WTC11 (cell line): Measurements from ENCODE around the gene NUP210L. TPM values are rescaled to one million over a fixed set of nuclear protein-coding genes. Genes with fewer than 3 reads are reported as not detected.

Experiments
- ATAC-seq: fragments of 200-7000 bp; cut with Tn5 transposase; 2 replicates; pipeline ENCODE4 v1.10.0; 2021; ENCODE audit warnings: mild to moderate bottlenecking, moderate library complexity
- CTCF ChIA-PET: fragments of 300-600 bp; sonication (Branson Sonifier 250); formaldehyde crosslinking; loops from one replicate; lab custom pipeline; 2021; ENCODE audit warnings: antibody characterized with exemption; lab: Charles Lee
- POLR2A ChIA-PET: fragments of 350-600 bp; sonication (Branson Sonifier 250); formaldehyde crosslinking; loops from one replicate; lab custom pipeline; 2021; ENCODE audit warnings: antibody characterized with exemption; lab: Charles Lee
- DNase-seq: peaks from one replicate; pipeline ENCODE4 v3.0.0; 2021; ENCODE audit warnings: low spot score
- H3K27ac Mint-ChIP-seq: 2 replicates; pipeline ENCODE4 v1.8.0; 2021; ENCODE audit warnings: mixed read lengths
- H3K27me3 Mint-ChIP-seq: 2 replicates; pipeline ENCODE4 v1.8.0; 2021; ENCODE audit warnings: low read depth, mild to moderate bottlenecking, moderate library complexity, mixed read lengths
- H3K36me3 Mint-ChIP-seq: 2 replicates; pipeline ENCODE4 v1.8.0; 2021; ENCODE audit warnings: mixed read lengths
- H3K4me1 Mint-ChIP-seq: 2 replicates; pipeline ENCODE4 v1.8.0; 2022; ENCODE audit warnings: mixed read lengths
- H3K4me3 Mint-ChIP-seq: 2 replicates; pipeline ENCODE4 v1.8.0; 2021; ENCODE audit warnings: mild to moderate bottlenecking, moderate library complexity, mixed read lengths
- H3K9me3 Mint-ChIP-seq: 2 replicates; pipeline ENCODE4 v1.8.0; 2021; ENCODE audit warnings: mixed read lengths
- FOXJ3 ChIP-seq: sonication (generic); formaldehyde crosslinking; IDR thresholded peaks from 2 replicates; pipeline ENCODE4 v1.9.0; 2021; ENCODE audit warnings: missing genetic modification reagents, mild to moderate bottlenecking, borderline replicate concordance
- FOXP1 ChIP-seq: sonication (generic); formaldehyde crosslinking; IDR thresholded peaks from 2 replicates; pipeline ENCODE4 v1.8.0; 2022; ENCODE audit warnings: missing genetic modification reagents, mild to moderate bottlenecking, moderate library complexity, borderline replicate concordance
- GTF2I ChIP-seq: fragments of 250-450 bp; sonication (Bioruptor Pico); conservative IDR thresholded peaks from 2 replicates; pipeline ENCODE4 v1.4.0; 2021; ENCODE audit warnings: mild to moderate bottlenecking
- MYBL2 ChIP-seq: sonication (generic); formaldehyde crosslinking; IDR thresholded peaks from 2 replicates; pipeline ENCODE4 v1.8.1; 2023; ENCODE audit warnings: mild to moderate bottlenecking, moderate library complexity, missing genetic modification reagents
- NFATC4 ChIP-seq: fragments of 250-450 bp; sonication (Bioruptor Pico); IDR thresholded peaks from 2 replicates; pipeline ENCODE4 v1.9.0; 2021; ENCODE audit warnings: mild to moderate bottlenecking
- NFYB ChIP-seq: sonication (generic); formaldehyde crosslinking; conservative IDR thresholded peaks from 2 replicates; pipeline ENCODE4 v1.8.0; 2022; ENCODE audit warnings: low read depth, missing genetic modification reagents
- RORB ChIP-seq: fragments of 250-450 bp; sonication (Bioruptor Pico); IDR thresholded peaks from 2 replicates; pipeline ENCODE4 v1.9.0; 2021; ENCODE audit warnings: mild to moderate bottlenecking
- SMAD4 ChIP-seq: sonication (generic); formaldehyde crosslinking; IDR thresholded peaks from 2 replicates; pipeline ENCODE4 v1.8.0; 2022; ENCODE audit warnings: mild to moderate bottlenecking, missing genetic modification reagents
- ZNF121 ChIP-seq: sonication (generic); formaldehyde crosslinking; IDR thresholded peaks from 2 replicates; pipeline ENCODE4 v1.8.0; 2023; ENCODE audit warnings: missing genetic modification reagents
- ZNF232 ChIP-seq: sonication (generic); formaldehyde crosslinking; IDR thresholded peaks from 2 replicates; pipeline ENCODE4 v1.8.0; 2022; ENCODE audit warnings: mild to moderate bottlenecking, missing genetic modification reagents
- ZNF317 ChIP-seq: sonication (generic); formaldehyde crosslinking; IDR thresholded peaks from 2 replicates; pipeline ENCODE4 v1.8.1; 2023; ENCODE audit warnings: low read depth, mild to moderate bottlenecking, moderate library complexity, missing genetic modification reagents, borderline replicate concordance
- total RNA-seq: library from RNA; stranded (reverse); gene quantifications from 3 replicates; pipeline ENCODE4 v1.2.3, GENCODE V29; 2021
- TF ChIP-seq, protein P1 (sequence below): fragments of 250-450 bp; sonication (Bioruptor Pico); IDR thresholded peaks from 2 replicates; pipeline ENCODE4 v1.9.0; 2021; ENCODE audit warnings: mild to moderate bottlenecking
- TF ChIP-seq, protein P2 (sequence below): sonication (generic); formaldehyde crosslinking; IDR thresholded peaks from 2 replicates; pipeline ENCODE4 v1.8.1; 2023; ENCODE audit warnings: mild to moderate bottlenecking, missing genetic modification reagents, moderate library complexity
- TF ChIP-seq, protein P3 (sequence below): sonication (generic); formaldehyde crosslinking; IDR thresholded peaks from 2 replicates; pipeline ENCODE4 v1.8.0; 2022; ENCODE audit warnings: mild to moderate bottlenecking, missing genetic modification reagents
- TF ChIP-seq, protein P4 (sequence below): fragments of 200-600 bp; IDR thresholded peaks from 2 replicates; pipeline ENCODE4 v1.8.0; 2022; ENCODE audit warnings: antibody characterized with exemption
- TF ChIP-seq, protein P5 (sequence below): sonication (generic); formaldehyde crosslinking; IDR thresholded peaks from 2 replicates; pipeline ENCODE4 v1.8.1; 2023; ENCODE audit warnings: mild to moderate bottlenecking, missing genetic modification reagents, borderline replicate concordance
- TF ChIP-seq, protein P6 (sequence below): sonication (generic); formaldehyde crosslinking; IDR thresholded peaks from 2 replicates; pipeline ENCODE4 v1.8.1; 2022; ENCODE audit warnings: mild to moderate bottlenecking, missing genetic modification reagents, moderate library complexity, borderline replicate concordance
- TF ChIP-seq, protein P7 (sequence below): sonication (generic); formaldehyde crosslinking; IDR thresholded peaks from 2 replicates; pipeline ENCODE4 v1.8.0; 2023; ENCODE audit warnings: mild to moderate bottlenecking, missing genetic modification reagents
- TF ChIP-seq, protein P8 (sequence below): sonication (generic); formaldehyde crosslinking; IDR thresholded peaks from 2 replicates; pipeline ENCODE4 v1.8.1; 2023; ENCODE audit warnings: mild to moderate bottlenecking, missing genetic modification reagents, moderate library complexity

NUP210L gene
- total RNA-seq, 1 experiment from 2014 or later, result 0.02 TPM

DNA sequence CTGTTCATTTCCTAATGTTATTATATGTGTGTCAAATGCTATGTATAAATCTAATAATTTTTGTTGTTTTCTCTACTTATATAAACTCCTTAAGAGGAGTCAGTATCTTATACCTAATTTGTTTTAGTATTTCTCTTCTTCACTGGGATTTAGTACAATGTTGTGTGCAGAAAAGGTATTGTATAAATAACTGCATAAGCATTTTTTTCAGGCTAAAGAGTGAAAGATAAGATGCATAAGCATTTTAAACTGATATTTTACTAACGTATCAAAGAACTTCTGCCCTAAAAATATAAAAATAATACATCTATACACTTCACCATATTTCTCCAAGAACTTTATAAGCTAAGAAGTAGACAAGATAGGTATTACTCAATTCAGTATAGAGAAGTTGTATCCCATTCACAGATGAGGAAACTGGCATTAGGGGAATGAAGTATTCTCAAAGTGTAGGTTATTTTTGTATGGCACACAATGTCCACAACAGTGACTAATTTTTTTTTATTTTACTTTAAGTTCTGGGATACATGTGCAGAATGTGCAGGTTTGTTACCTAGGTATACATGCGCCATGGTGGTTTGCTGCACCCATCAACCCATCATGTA, 59.3 kb downstream of the NUP210L start:
- DNase-seq, result no peak
- Mint-ChIP-seq H3K4me3 (no peak overlapping the region), H3K36me3 (no peaks in the 10 kb centered on the region), H3K27ac (no peak overlapping the region), H3K4me1 (peaks cover 2% of the 10 kb centered on the region; the same call in 1 of the 2 replicates), H3K9me3 (no peaks in the 10 kb centered on the region), H3K27me3 (no peaks in the 10 kb centered on the region)
- ChIA-PET CTCF (interaction anchor here (1.2 kb wide), 1 partner anchor 9 kb away, joined by 5 read pairs; no protein-coding TSS in a partner anchor), POLR2A (interaction anchor here (0.7 kb wide), 1 partner anchor 9 kb away, joined by 3 read pairs; no protein-coding TSS in a partner anchor)
- no peak for TF ChIP-seq ZNF232 (CRISPR knock-in tag)
- TF ChIP-seq, protein P1, sequence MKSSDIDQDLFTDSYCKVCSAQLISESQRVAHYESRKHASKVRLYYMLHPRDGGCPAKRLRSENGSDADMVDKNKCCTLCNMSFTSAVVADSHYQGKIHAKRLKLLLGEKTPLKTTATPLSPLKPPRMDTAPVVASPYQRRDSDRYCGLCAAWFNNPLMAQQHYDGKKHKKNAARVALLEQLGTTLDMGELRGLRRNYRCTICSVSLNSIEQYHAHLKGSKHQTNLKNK, result no peak
- TF ChIP-seq, protein P2, sequence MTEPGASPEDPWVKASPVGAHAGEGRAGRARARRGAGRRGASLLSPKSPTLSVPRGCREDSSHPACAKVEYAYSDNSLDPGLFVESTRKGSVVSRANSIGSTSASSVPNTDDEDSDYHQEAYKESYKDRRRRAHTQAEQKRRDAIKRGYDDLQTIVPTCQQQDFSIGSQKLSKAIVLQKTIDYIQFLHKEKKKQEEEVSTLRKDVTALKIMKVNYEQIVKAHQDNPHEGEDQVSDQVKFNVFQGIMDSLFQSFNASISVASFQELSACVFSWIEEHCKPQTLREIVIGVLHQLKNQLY (CRISPR knock-in tag), result no peak
- no peak for TF ChIP-seq ZNF317 (CRISPR knock-in tag)
- no peak for TF ChIP-seq MYBL2 (CRISPR knock-in tag)
- TF ChIP-seq, protein P3, sequence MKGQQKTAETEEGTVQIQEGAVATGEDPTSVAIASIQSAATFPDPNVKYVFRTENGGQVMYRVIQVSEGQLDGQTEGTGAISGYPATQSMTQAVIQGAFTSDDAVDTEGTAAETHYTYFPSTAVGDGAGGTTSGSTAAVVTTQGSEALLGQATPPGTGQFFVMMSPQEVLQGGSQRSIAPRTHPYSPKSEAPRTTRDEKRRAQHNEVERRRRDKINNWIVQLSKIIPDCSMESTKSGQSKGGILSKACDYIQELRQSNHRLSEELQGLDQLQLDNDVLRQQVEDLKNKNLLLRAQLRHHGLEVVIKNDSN (CRISPR knock-in tag), result no peak
- no peak for TF ChIP-seq FOXP1 (CRISPR knock-in tag)
- no peak for TF ChIP-seq NFATC4 (CRISPR knock-in tag)
- TF ChIP-seq SMAD4 (CRISPR knock-in tag), result no peak
- TF ChIP-seq, protein P4, sequence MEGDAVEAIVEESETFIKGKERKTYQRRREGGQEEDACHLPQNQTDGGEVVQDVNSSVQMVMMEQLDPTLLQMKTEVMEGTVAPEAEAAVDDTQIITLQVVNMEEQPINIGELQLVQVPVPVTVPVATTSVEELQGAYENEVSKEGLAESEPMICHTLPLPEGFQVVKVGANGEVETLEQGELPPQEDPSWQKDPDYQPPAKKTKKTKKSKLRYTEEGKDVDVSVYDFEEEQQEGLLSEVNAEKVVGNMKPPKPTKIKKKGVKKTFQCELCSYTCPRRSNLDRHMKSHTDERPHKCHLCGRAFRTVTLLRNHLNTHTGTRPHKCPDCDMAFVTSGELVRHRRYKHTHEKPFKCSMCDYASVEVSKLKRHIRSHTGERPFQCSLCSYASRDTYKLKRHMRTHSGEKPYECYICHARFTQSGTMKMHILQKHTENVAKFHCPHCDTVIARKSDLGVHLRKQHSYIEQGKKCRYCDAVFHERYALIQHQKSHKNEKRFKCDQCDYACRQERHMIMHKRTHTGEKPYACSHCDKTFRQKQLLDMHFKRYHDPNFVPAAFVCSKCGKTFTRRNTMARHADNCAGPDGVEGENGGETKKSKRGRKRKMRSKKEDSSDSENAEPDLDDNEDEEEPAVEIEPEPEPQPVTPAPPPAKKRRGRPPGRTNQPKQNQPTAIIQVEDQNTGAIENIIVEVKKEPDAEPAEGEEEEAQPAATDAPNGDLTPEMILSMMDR, result no peak
- TF ChIP-seq, protein P5, sequence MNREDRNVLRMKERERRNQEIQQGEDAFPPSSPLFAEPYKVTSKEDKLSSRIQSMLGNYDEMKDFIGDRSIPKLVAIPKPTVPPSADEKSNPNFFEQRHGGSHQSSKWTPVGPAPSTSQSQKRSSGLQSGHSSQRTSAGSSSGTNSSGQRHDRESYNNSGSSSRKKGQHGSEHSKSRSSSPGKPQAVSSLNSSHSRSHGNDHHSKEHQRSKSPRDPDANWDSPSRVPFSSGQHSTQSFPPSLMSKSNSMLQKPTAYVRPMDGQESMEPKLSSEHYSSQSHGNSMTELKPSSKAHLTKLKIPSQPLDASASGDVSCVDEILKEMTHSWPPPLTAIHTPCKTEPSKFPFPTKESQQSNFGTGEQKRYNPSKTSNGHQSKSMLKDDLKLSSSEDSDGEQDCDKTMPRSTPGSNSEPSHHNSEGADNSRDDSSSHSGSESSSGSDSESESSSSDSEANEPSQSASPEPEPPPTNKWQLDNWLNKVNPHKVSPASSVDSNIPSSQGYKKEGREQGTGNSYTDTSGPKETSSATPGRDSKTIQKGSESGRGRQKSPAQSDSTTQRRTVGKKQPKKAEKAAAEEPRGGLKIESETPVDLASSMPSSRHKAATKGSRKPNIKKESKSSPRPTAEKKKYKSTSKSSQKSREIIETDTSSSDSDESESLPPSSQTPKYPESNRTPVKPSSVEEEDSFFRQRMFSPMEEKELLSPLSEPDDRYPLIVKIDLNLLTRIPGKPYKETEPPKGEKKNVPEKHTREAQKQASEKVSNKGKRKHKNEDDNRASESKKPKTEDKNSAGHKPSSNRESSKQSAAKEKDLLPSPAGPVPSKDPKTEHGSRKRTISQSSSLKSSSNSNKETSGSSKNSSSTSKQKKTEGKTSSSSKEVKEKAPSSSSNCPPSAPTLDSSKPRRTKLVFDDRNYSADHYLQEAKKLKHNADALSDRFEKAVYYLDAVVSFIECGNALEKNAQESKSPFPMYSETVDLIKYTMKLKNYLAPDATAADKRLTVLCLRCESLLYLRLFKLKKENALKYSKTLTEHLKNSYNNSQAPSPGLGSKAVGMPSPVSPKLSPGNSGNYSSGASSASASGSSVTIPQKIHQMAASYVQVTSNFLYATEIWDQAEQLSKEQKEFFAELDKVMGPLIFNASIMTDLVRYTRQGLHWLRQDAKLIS (CRISPR knock-in tag), result no peak
- TF ChIP-seq, protein P6, sequence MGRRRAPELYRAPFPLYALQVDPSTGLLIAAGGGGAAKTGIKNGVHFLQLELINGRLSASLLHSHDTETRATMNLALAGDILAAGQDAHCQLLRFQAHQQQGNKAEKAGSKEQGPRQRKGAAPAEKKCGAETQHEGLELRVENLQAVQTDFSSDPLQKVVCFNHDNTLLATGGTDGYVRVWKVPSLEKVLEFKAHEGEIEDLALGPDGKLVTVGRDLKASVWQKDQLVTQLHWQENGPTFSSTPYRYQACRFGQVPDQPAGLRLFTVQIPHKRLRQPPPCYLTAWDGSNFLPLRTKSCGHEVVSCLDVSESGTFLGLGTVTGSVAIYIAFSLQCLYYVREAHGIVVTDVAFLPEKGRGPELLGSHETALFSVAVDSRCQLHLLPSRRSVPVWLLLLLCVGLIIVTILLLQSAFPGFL (CRISPR knock-in tag), result no peak
- TF ChIP-seq NFYB (CRISPR knock-in tag), result no peak
- TF ChIP-seq, protein P7, sequence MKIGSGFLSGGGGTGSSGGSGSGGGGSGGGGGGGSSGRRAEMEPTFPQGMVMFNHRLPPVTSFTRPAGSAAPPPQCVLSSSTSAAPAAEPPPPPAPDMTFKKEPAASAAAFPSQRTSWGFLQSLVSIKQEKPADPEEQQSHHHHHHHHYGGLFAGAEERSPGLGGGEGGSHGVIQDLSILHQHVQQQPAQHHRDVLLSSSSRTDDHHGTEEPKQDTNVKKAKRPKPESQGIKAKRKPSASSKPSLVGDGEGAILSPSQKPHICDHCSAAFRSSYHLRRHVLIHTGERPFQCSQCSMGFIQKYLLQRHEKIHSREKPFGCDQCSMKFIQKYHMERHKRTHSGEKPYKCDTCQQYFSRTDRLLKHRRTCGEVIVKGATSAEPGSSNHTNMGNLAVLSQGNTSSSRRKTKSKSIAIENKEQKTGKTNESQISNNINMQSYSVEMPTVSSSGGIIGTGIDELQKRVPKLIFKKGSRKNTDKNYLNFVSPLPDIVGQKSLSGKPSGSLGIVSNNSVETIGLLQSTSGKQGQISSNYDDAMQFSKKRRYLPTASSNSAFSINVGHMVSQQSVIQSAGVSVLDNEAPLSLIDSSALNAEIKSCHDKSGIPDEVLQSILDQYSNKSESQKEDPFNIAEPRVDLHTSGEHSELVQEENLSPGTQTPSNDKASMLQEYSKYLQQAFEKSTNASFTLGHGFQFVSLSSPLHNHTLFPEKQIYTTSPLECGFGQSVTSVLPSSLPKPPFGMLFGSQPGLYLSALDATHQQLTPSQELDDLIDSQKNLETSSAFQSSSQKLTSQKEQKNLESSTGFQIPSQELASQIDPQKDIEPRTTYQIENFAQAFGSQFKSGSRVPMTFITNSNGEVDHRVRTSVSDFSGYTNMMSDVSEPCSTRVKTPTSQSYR (CRISPR knock-in tag), result no peak
- TF ChIP-seq RORB (CRISPR knock-in tag), result no peak
- TF ChIP-seq ZNF121 (CRISPR knock-in tag), result no peak
- no peak for TF ChIP-seq GTF2I (CRISPR knock-in tag)
- TF ChIP-seq, protein P8, sequence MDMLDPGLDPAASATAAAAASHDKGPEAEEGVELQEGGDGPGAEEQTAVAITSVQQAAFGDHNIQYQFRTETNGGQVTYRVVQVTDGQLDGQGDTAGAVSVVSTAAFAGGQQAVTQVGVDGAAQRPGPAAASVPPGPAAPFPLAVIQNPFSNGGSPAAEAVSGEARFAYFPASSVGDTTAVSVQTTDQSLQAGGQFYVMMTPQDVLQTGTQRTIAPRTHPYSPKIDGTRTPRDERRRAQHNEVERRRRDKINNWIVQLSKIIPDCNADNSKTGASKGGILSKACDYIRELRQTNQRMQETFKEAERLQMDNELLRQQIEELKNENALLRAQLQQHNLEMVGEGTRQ, result no peak
- no peak for TF ChIP-seq FOXJ3 (CRISPR knock-in tag)
- ATAC-seq, result no peak
